ENCODE data around the gene MTOR.
"Not testable (repeated sequence)": the region's sequence is repeated elsewhere in the genome, so short reads cannot be mapped to it uniquely, and the experiment has no call there.

The MTOR gene

GRCh38 chr1:11301601-11302000 lies 39.2 kb upstream of the MTOR start:
- no peak overlapping the region for H3K27ac Mint-ChIP-seq
- no peak overlapping the region for H3K4me3 Mint-ChIP-seq
- no peaks in the 10 kb centered on the region for H3K9me3 Mint-ChIP-seq
- peaks cover 5% of the 10 kb centered on the region for H3K27me3 Mint-ChIP-seq (ENCODE audit: low read depth)
- peaks cover 5% of the 10 kb centered on the region for H3K36me3 Mint-ChIP-seq (ENCODE audit: low read depth)
- TF ChIP-seq CTCF (IDR thresholded peaks at IDR 0.05; ENCODE audit: unreplicated experiment in 3 of 3), result no peak
- H3K4me1 Mint-ChIP-seq, result no peaks in the 10 kb centered on the region

DNA sequence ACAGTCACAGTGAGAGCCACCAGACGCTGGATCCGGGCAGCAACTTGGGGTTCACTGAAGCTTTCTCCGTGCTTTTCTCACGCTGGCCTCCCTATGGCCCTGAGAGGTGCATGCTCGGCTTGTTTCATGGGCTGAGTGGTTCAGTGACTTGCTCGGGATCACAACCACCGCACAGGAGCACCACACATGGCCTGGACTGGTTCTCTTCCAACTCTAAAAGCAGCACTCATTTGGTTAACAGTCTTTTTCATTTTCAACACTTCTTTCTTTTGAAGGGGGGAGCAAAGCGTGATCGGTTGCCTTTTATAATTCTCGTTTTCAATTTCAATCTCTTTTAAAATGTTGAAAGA lies 36.8 kb upstream of the MTOR start:
- Mint-ChIP-seq H3K4me3 (no peak overlapping the region), H3K36me3 (ENCODE audit: low read depth) (peaks cover 19% of the 10 kb centered on the region), H3K9me3 (no peaks in the 10 kb centered on the region), H3K27me3 (ENCODE audit: low read depth) (peaks cover 5% of the 10 kb centered on the region), H3K27ac (no peak overlapping the region), H3K4me1 (no peaks in the 10 kb centered on the region)
- no peak for TF ChIP-seq CTCF (IDR thresholded peaks at IDR 0.05; ENCODE audit: unreplicated experiment in 3 of 3)

- H3K36me3 Mint-ChIP-seq (ENCODE audit: low read depth), result peaks cover 19% of the 10 kb centered on the region
- H3K9me3 Mint-ChIP-seq, result no peaks in the 10 kb centered on the region
- H3K4me3 Mint-ChIP-seq, result no peak overlapping the region
- H3K27ac Mint-ChIP-seq, result no peak overlapping the region
- H3K4me1 Mint-ChIP-seq, result no peaks in the 10 kb centered on the region
- peaks cover 2% of the 10 kb centered on the region for H3K27me3 Mint-ChIP-seq (ENCODE audit: low read depth)
- TF ChIP-seq CTCF (IDR thresholded peaks at IDR 0.05; ENCODE audit: unreplicated experiment in 3 of 3), result no peak
Measured at GRCh38 chr1:11298390-11299224, 36.3 kb upstream of the MTOR start.

DNA sequence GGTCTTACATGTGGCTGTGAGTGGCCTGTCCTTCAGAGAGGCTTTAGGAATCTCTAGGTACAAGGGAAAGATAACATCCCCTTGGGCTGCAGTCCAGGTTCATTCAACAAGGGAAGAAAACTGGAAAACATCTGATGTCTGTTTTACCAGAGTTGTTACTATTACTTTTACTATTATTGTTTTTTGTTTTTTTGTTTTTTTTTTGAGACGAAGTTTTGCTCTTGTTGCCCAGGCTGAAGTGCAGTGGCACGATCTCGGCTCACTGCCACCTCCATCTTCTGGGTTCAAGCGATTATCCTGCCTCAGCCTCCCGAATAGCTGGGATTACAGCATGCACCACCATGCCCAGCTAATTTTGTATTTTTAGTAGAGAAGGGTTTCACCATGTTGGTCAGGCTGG lies 35.4 kb upstream of the MTOR start:
- not testable (repeated sequence) for H3K4me1 Mint-ChIP-seq; H3K27me3 Mint-ChIP-seq (ENCODE audit: low read depth); H3K4me3 Mint-ChIP-seq; H3K27ac Mint-ChIP-seq; H3K9me3 Mint-ChIP-seq
- H3K36me3 Mint-ChIP-seq (ENCODE audit: low read depth), result peaks cover 23% of the 10 kb centered on the region

GRCh38 chr1:11295905-11296304 lies 33.6 kb upstream of the MTOR start:
- H3K36me3 Mint-ChIP-seq (ENCODE audit: low read depth), result peaks cover 34% of the 10 kb centered on the region
- no peak for TF ChIP-seq CTCF (IDR thresholded peaks at IDR 0.05; ENCODE audit: unreplicated experiment in 3 of 3)
- no peak overlapping the region for H3K4me3 Mint-ChIP-seq
- H3K4me1 Mint-ChIP-seq, result peaks cover 3% of the 10 kb centered on the region
- H3K27ac Mint-ChIP-seq, result no peak overlapping the region
- H3K27me3 Mint-ChIP-seq (ENCODE audit: low read depth), result peaks cover 3% of the 10 kb centered on the region
- H3K9me3 Mint-ChIP-seq, result no peaks in the 10 kb centered on the region

DNA sequence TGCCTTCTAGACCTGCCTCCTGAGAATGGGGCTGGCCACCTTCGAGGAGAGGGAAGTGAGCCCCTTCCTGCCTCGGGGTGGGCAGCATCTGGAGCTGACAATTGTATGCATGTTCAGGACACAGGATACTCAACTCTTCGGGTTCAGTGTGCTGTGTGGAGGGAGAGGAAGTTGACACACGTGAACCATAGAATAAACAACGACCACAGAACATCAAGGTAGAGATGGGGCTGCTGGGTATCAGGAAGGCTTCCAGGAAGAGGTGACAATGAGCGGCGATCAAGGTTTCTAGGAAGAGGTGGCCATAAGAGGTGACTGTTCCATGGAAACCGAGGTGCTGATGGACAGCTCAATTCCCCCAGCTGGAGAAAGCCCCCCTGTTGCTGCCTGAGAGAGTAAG lies 32.6 kb upstream of the MTOR start:
- Mint-ChIP-seq H3K4me1 (peaks cover 4% of the 10 kb centered on the region), H3K36me3 (ENCODE audit: low read depth) (peaks cover 41% of the 10 kb centered on the region), H3K27me3 (ENCODE audit: low read depth) (peaks cover 3% of the 10 kb centered on the region), H3K4me3 (no peak overlapping the region), H3K27ac (no peak overlapping the region), H3K9me3 (no peaks in the 10 kb centered on the region)
- TF ChIP-seq CTCF (IDR thresholded peaks at IDR 0.05; ENCODE audit: unreplicated experiment in 3 of 3), result no peak

All from nephron (organoid).